Stomach (tissue), 4 donors: Measurements from ENCODE around the gene PAFAH1B1.

Experiments
- POLR2A ChIP-seq, 4 donors: fragments of 450-650 bp; IDR thresholded peaks; one replicate each; pipeline ENCODE4 v1.6.1; 2016; ENCODE audit warnings: antibody characterized with exemption in 4 of 4, control low read depth in 2 of 4, mild to moderate bottlenecking in 1 of 4, moderate library complexity in 1 of 4
- TF ChIP-seq, protein P1 (sequence below), 7 experiments: fragments of 450-650 bp in 4 of 7; fragments of 200-600 bp in 3 of 7; sonication (generic) in 3 of 7; IDR thresholded peaks; one replicate each; pipeline ENCODE4 v1.5.1; 2016 to 2019; ENCODE audit warnings: antibody characterized with exemption in 7 of 7, control low read depth in 2 of 7, mild to moderate bottlenecking in 1 of 7

DNA sequence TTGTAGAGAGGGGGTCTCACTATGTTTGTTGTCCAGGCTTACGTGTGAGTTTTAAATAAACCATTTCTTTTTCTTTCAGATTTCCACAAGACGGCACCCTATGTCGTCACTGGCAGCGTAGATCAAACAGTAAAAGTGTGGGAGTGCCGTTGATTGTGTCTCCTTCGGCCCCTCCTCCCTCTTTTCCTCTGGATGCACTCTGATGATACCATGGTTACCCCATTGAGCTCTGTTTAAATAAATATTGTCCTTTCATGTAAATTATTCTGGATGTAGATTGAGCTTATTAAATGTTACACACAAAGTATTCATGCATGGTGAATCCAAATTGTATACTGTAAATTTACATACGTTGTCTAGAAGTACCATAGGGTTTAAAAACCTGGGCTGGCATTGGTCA is 88.2 kb downstream of the PAFAH1B1 start:
- no peak for TF ChIP-seq POLR2A (IDR thresholded peaks at IDR 0.05)
- TF ChIP-seq, protein P1, sequence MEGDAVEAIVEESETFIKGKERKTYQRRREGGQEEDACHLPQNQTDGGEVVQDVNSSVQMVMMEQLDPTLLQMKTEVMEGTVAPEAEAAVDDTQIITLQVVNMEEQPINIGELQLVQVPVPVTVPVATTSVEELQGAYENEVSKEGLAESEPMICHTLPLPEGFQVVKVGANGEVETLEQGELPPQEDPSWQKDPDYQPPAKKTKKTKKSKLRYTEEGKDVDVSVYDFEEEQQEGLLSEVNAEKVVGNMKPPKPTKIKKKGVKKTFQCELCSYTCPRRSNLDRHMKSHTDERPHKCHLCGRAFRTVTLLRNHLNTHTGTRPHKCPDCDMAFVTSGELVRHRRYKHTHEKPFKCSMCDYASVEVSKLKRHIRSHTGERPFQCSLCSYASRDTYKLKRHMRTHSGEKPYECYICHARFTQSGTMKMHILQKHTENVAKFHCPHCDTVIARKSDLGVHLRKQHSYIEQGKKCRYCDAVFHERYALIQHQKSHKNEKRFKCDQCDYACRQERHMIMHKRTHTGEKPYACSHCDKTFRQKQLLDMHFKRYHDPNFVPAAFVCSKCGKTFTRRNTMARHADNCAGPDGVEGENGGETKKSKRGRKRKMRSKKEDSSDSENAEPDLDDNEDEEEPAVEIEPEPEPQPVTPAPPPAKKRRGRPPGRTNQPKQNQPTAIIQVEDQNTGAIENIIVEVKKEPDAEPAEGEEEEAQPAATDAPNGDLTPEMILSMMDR (IDR thresholded peaks at IDR 0.05), result no peak
